Measurements from ENCODE around the gene LIN7A.

LIN7A gene

GRCh38 chr12:80838024-80838658 is 99.6 kb downstream of the LIN7A start:
- no peaks in the 10 kb centered on the region for H3K36me3 ChIP-seq (ENCODE audit: insufficient read depth, low read length)
- ATAC-seq (ENCODE audit: insufficient read depth, low read depth) (no peak), DNase-seq (no peak)
- no peaks in the 10 kb centered on the region for H4K20me1 ChIP-seq (ENCODE audit: insufficient read depth, low read length)
- H2AFZ ChIP-seq (ENCODE audit: low read depth, low read length): no peak overlapping the region
- no peaks in the 10 kb centered on the region for H3K27me3 ChIP-seq (ENCODE audit: insufficient read depth, low read length, poor library complexity)
- H3K4me2 ChIP-seq (ENCODE audit: insufficient read depth, low read length): no peak overlapping the region
- no peaks in the 10 kb centered on the region for H3K4me1 ChIP-seq (ENCODE audit: insufficient read depth, low read length)
- H3K27ac ChIP-seq (ENCODE audit: low read length): no peak overlapping the region
- no peaks in the 10 kb centered on the region for H3K79me2 ChIP-seq (ENCODE audit: insufficient read depth, low read length)
- no peak for TF ChIP-seq EZH2 (IDR thresholded peaks at IDR 0.05; ENCODE audit: borderline replicate concordance, low read depth, low read length, severe bottlenecking)
- TF ChIP-seq CTCF (IDR thresholded peaks at IDR 0.05; ENCODE audit: borderline replicate concordance, extremely low read depth, low read length, poor library complexity, severe bottlenecking): no peak
- H3K9ac ChIP-seq (ENCODE audit: low read depth, low read length): no peak overlapping the region
- H3K4me3 ChIP-seq (ENCODE audit: low read depth in 1 of 2, low read length in 2 of 2): no peak overlapping the region
- no peaks in the 10 kb centered on the region for H3K9me3 ChIP-seq (ENCODE audit: insufficient read depth, low read length, severe bottlenecking)

GRCh38 chr12:80837342-80837978 is 100.3 kb downstream of the LIN7A start:
- no peak for ATAC-seq (ENCODE audit: insufficient read depth, low read depth)
- TF ChIP-seq CTCF (IDR thresholded peaks at IDR 0.05; ENCODE audit: borderline replicate concordance, extremely low read depth, low read length, poor library complexity, severe bottlenecking) (peak; percentile 54), EZH2 (IDR thresholded peaks at IDR 0.05; ENCODE audit: borderline replicate concordance, low read depth, low read length, severe bottlenecking) (no peak)
- H3K4me1 ChIP-seq (ENCODE audit: insufficient read depth, low read length): no peaks in the 10 kb centered on the region

GRCh38 chr12:80834724-80835123 is 103.0 kb downstream of the LIN7A start:
- Histone ChIP-seq H4K20me1 (ENCODE audit: insufficient read depth, low read length) (no peaks in the 10 kb centered on the region), H3K36me3 (ENCODE audit: insufficient read depth, low read length) (no peaks in the 10 kb centered on the region), H3K27ac (ENCODE audit: low read length) (no peak overlapping the region), H3K4me3 (ENCODE audit: low read depth in 1 of 2, low read length in 2 of 2) (no peak overlapping the region), H3K9ac (ENCODE audit: low read depth, low read length) (no peak overlapping the region), H3K4me1 (ENCODE audit: insufficient read depth, low read length) (no peaks in the 10 kb centered on the region), H3K9me3 (ENCODE audit: insufficient read depth, low read length, severe bottlenecking) (no peaks in the 10 kb centered on the region), H2AFZ (ENCODE audit: low read depth, low read length) (no peak overlapping the region), H3K79me2 (ENCODE audit: insufficient read depth, low read length) (no peaks in the 10 kb centered on the region), H3K27me3 (ENCODE audit: insufficient read depth, low read length, poor library complexity) (no peaks in the 10 kb centered on the region), H3K4me2 (ENCODE audit: insufficient read depth, low read length) (no peak overlapping the region)
- DNase-seq (no peak), ATAC-seq (ENCODE audit: insufficient read depth, low read depth) (no peak)
- no peak for TF ChIP-seq CTCF (IDR thresholded peaks at IDR 0.05; ENCODE audit: borderline replicate concordance, extremely low read depth, low read length, poor library complexity, severe bottlenecking)
- no peak for TF ChIP-seq EZH2 (IDR thresholded peaks at IDR 0.05; ENCODE audit: borderline replicate concordance, low read depth, low read length, severe bottlenecking)

More at GRCh38 chr12:80837342-80837978, 100.3 kb downstream of the LIN7A start:
- Histone ChIP-seq H3K27ac (ENCODE audit: low read length) (no peak overlapping the region), H3K9ac (ENCODE audit: low read depth, low read length) (no peak overlapping the region), H3K27me3 (ENCODE audit: insufficient read depth, low read length, poor library complexity) (no peaks in the 10 kb centered on the region), H3K4me3 (ENCODE audit: low read depth in 1 of 2, low read length in 2 of 2) (no peak overlapping the region), H3K36me3 (ENCODE audit: insufficient read depth, low read length) (no peaks in the 10 kb centered on the region), H3K79me2 (ENCODE audit: insufficient read depth, low read length) (no peaks in the 10 kb centered on the region), H2AFZ (ENCODE audit: low read depth, low read length) (no peak overlapping the region), H3K9me3 (ENCODE audit: insufficient read depth, low read length, severe bottlenecking) (no peaks in the 10 kb centered on the region), H3K4me2 (ENCODE audit: insufficient read depth, low read length) (no peak overlapping the region), H4K20me1 (ENCODE audit: insufficient read depth, low read length) (no peaks in the 10 kb centered on the region)
- DNase-seq: no peak
